Eye (tissue), 1 donor: Measurements from ENCODE around the gene WDR48.

Experiments
- DNase-seq: peaks from one replicate; pipeline ENCODE4 v3.0.0-alpha.2; 2015

The WDR48 gene

DNA sequence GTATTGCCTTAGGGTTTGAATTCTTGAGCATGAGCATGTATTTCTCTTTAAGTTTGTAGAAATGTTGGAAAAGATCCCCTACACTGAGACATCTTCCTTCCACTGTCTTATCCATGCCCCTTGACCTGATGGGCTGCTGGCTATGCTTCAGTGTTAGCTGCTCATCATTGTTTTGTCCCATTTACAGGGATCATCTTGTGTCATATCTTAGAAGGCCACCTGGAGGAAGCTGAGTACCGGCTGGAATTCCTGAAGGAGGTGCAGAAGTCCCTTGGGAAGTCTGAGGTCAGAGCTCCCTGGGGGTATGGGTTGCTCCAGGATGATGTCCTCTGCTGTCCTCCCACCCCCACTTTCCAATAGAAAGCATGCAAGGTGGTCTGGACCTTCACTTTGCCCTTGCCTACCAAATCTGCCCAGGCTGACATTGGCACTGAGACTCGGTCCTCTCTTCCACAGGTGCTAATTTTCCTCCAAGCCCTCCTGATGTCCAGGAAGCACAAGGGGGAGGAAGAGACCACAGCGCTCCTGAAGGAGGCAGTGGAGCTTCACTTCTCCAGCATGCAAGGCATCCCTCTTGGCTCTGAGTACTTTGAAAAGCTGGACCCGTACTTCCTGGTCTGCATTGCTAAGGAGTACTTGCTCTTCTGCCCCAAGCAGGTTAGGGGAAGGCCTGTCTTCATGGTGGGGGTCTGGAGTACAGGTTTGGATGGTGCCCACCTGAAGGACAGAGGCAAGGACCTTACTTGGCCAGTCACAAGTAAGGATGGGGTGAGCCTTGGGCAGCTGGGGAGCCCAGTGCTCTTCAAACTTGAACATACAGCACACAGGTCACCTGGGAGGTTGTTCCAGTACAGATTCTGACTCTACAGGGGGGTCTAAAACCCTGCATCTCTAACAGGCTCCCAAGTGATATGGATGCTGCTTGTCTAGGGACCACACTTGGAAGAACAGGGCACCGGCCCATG, 73.3 kb downstream of the WDR48 start:
- no peak for DNase-seq

DNA sequence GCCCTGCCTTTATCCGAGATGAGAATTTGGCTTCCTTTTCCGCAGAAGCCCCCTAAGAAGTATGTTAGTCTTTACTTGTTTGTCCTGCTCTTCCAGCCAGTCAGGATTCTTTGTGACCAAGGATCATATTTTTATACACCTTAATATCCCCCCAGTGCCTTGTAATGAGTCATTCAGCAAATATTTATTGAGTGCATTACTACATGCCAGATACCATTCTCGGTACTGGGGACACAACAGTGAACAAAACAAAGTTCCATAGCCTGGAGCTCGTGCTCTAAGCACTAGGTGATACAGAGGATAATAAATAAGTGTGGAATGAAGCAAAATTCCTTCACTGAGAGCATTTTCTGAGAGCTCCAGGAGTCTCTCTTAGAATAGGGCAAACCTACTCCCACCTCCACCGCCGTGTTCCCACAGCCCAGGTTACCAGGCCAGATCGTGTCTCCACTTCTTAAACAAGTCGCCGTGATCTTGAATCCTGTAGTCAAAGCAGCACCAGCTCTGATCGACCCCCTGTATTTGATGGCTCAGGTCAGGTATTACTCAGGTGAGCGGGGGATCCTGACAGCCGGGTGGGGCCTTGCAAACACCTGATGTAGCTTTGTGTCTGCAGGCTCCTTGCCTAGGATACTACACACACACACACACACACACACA, 74.2 kb downstream of the WDR48 start:
- no peak for DNase-seq

DNA sequence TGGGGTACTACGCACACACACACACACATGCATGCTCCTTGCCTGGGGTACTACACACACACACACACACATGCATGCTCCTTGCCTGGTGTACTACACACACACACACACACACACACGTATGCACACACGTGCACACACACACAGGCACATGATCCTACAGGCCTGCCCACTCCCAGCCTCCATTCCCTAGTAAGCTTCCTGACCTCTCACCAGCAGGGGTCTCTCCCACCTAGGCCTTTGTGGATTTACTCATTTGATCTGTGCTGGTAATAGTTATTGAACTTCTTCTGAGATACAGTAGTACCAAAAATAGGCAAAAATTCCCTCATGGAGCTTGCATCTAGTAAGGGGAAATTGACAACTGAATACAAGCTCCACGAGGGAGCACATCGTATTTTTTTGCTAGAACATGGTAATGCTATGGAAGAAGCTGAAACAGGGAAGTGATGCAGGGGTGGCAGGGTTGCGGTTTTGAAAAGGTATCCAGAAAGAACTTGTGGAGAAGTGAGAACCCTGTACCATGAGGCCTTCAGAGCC, 74.8 kb downstream of the WDR48 start:
- peak; percentile 62 for DNase-seq

DNA sequence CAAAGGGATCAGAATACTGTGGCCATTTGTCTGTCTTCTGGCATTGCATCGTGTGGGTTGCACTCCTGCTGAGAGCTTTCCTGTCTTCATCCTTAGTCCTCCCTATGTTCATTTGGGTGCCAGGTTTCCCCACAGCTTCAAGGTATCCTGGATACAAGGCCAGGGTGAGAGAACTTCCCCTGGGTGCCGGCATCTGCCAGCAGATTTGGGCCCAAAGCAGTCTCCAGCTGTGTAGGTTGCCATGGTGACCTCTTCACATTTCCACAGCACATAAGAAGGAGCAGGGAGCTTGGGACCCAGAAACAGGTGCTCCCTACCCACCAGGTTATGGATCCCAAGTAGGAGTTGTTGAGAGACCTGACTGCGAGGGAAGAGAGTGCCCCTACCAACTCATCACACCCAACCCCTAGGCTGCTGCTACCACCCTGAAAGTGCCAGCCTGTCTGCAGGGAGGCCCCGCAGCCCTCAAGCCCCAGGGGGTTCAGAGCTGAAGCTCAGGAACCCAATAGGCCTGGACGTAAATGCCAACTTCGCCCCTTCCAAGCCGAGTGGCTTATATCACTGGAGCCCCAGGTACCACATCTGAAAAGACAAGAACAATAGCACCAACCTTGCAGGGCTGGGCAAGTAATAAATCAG, 75.6 kb downstream of the WDR48 start:
- no peak for DNase-seq

DNA sequence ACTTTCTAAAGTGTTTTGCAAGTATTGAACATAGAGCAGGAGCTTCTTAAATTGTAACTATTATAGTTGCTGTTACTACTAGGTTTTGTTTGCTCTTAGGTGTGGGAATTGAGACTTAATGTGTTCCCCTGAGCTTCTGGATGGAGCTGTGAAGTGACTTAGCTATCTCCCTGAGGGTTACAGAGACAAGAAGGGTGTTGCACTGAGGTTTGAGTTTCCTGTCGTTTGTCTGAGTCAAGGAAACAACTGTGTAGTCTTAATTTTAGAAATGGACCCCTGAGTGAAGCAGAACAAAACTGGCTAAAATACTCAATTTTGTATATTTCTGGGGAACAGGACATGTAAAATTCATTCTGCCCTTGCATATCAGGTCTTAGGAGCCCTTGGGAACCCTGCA, 76.1 kb downstream of the WDR48 start:
- no peak for DNase-seq

DNA sequence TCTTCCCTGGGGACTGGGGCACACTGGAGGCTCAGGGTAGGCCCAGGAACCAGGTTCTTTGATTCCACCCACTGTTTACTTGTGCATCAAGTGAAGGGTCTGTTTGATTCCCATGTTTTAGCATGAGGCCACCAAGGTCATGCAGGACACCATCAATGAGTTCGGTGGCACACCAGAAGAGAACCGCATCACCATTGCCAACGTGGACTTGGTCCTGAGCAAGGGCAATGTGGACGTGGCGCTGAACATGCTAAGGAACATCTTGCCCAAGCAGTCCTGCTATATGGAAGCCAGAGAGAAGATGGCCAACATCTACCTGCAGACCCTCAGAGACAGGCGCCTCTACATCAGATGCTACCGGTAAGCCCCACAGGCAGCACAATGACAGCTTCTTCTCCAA, 77.1 kb downstream of the WDR48 start:
- DNase-seq = no peak

DNA sequence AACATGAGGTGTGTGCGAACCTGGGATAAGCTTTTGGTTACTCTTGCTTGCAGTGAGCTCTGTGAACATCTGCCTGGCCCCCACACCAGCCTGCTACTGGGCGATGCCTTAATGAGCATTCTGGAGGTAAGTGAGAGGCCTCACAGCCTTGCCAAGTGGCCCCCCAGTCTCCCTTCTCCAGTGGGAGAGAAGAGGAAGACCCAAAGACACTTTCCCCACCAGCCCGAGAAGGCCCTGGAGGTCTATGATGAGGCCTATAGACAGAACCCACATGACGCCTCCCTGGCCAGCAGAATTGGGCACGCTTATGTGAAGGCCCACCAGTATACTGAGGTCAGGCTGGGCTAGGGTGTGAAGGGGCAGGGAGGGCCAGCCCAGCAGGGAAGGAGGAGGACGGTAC, 78.2 kb downstream of the WDR48 start:
- DNase-seq = no peak

DNA sequence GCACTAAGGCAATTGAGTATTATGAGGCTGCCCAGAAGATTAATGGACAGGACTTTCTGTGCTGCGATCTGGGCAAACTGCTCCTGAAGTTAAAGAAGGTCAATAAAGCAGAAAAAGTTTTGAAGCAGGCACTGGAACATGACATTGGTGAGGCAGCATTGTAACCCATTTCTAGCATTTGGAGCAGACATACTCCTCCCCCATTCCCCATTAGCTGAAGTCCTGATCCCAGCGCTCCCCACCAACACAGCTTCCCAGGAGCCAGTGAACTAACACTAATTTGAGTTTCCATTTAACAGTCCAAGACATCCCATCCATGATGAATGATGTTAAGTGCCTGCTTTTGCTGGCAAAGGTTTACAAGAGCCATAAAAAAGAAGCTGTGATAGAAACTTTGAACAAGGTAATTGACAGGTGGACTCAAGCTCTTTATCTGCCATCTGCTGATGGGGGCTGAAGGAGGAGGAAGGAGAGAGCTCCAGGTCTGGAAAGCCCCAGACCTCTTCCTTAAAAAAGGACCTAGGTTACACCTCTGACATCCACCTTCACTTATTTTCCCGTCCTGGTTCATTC, 79.0 kb downstream of the WDR48 start:
- peak; percentile 25 for DNase-seq

GRCh38 chr3:39132096-39133092, 80.6 kb downstream of the WDR48 start:
- DNase-seq = no peak

DNA sequence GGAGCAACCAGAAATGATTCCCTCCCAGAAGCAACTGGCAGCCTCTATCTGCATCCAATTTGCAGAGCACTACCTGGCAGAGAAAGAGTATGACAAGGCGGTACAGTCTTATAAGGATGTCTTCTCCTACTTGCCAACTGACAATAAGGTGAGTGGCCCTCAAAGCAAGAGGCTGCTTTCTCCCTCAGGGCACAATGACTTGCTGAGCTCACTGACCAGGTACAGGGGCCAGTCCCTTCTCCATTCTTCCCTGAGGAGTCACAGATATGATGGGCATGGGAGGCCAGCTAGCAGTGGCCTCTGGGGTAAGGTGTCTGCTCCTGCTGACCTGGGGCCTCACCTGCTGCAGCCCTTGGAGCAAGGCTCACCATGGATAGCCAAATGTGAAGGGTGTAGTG, 81.3 kb downstream of the WDR48 start:
- no peak for DNase-seq

GRCh38 chr3:39133822-39134221, 82.0 kb downstream of the WDR48 start:
- DNase-seq = no peak

- no peak for DNase-seq
Observed at GRCh38 chr3:39134305-39134704, 82.5 kb downstream of the WDR48 start.

GRCh38 chr3:39135170-39135805, 83.5 kb downstream of the WDR48 start:
- DNase-seq = no peak

GRCh38 chr3:39136533-39137434, 85.0 kb downstream of the WDR48 start:
- no peak for DNase-seq

DNA sequence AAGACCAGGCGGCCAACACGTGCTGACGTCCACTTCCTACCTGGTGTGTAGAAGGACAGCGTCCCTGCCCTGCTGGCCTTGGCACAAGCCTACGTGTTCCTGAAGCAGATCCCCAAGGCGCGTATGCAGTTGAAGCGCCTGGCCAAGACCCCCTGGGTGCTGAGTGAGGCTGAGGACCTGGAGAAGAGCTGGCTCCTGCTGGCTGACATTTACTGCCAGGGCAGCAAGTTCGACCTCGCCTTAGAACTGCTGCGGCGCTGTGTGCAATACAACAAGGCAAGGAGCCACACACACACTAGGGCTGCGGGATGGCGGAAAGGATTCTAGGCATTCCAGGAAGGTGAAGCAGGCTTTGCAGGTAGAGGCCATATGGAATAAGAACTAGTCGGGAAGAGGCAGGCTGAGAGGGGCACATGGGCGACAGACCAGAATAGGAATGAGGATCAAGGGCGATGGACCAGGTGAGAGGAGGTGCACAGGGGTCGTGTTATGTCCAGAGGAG, 85.7 kb downstream of the WDR48 start:
- DNase-seq = no peak

- DNase-seq = no peak
Observed at GRCh38 chr3:39137991-39138803, 86.4 kb downstream of the WDR48 start.

DNA sequence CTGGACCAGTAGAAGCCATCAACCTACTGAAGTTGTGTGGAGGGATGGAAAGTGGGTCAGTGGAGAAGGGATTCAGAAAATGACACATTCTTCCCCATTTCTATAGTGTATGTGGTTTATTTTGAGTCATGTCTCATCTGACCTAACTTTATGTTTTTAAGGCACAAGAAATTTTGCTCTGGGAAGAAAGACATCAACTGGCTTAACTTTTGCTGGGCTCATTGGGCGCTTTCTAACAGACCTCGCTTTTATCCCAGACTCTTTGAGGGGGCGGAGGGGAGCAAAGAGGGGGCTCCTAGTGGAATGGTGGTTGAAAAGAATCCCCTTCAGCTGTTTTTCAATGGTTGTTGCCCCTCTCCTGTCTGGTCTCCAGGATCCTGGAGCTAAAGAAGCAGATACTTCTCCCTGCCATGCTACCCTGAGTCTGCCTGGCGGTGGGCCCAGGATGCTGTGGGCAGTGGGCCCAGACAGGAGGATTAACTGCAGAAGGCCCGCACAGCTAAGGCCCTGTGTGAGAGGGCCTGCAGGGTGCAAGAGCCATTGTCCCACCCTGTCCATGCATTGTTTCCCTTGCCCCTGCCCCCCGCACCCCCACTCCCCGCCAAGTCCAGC, 87.1 kb downstream of the WDR48 start:
- DNase-seq = no peak

GRCh38 chr3:39139442-39139841, 87.6 kb downstream of the WDR48 start:
- no peak for DNase-seq
